Small intestine (tissue), 7 donors: ENCODE measurements around the gene SLC35E2B. TPM values are rescaled to one million over a fixed set of nuclear protein-coding genes. Genes with fewer than 3 reads are reported as not detected.
"Not testable (repeated sequence)": the region's sequence is repeated elsewhere in the genome, so short reads cannot be mapped to it uniquely, and the experiment has no call there.

ENCODE experiments used
- DNase-seq, 2 donors: peaks; one replicate each; pipeline versions ENCODE4 v3.0.0 to v3.0.0-alpha.2; 2013
- FAIRE-seq: peaks from 2 replicates; lab custom pipeline; 2012; peaks lifted over from hg19 to GRCh38; lab: Jason Lieb, UNC
- H3K27ac ChIP-seq, 3 donors: one replicate each; pipeline ENCODE4 v1.5.1; 2013; ENCODE audit warnings: low read length in 2 of 3, mild to moderate bottlenecking in 2 of 3, control low read depth in 1 of 3, inconsistent platforms in 1 of 3, low read depth in 1 of 3, moderate library complexity in 1 of 3
- H3K27me3 ChIP-seq, 3 donors: one replicate each; pipeline ENCODE4 v1.6.1; 2013; ENCODE audit warnings: low read length in 3 of 3, inconsistent platforms in 1 of 3; ENCODE audit not compliant: control insufficient read depth in 3 of 3, insufficient read depth in 3 of 3
- H3K36me3 ChIP-seq, 3 donors: one replicate each; pipeline ENCODE4 v1.6.1; 2013; ENCODE audit warnings: low read length in 3 of 3, inconsistent platforms in 1 of 3, low read depth in 1 of 3, mild to moderate bottlenecking in 1 of 3, moderate library complexity in 1 of 3; ENCODE audit not compliant: control insufficient read depth in 3 of 3, insufficient read depth in 2 of 3
- H3K4me1 ChIP-seq, 3 donors: one replicate each; pipeline ENCODE4 v1.6.1; 2013; ENCODE audit warnings: low read length in 2 of 3, inconsistent platforms in 1 of 3, low read depth in 1 of 3, mild to moderate bottlenecking in 1 of 3, moderate library complexity in 1 of 3; ENCODE audit not compliant: control insufficient read depth in 3 of 3, insufficient read depth in 2 of 3
- H3K4me3 ChIP-seq, 3 donors: one replicate each; pipeline ENCODE4 v1.5.1; 2013; ENCODE audit warnings: low read length in 3 of 3, control low read depth in 1 of 3, inconsistent platforms in 1 of 3, low read depth in 1 of 3, mild to moderate bottlenecking in 1 of 3, moderate library complexity in 1 of 3
- H3K9me3 ChIP-seq, 2 donors: one replicate each; pipeline ENCODE4 v1.6.1; 2013; ENCODE audit warnings: low read depth in 1 of 2, low read length in 1 of 2; ENCODE audit not compliant: control insufficient read depth in 2 of 2, insufficient read depth in 1 of 2
- WGBS, 3 donors: extraction: QIAGEN DNeasy Blood & Tissue Kit; methylation state at CpG; one replicate each; pipeline ENCODE4 v1.1.7; 2013; 5-methylcytosine and 5-hydroxymethylcytosine counted together
- polyA plus RNA-seq, 4 donors: library from polyadenylated mRNA; stranded (reverse) in 3 of 4; unstranded in 1 of 4; fragments of 200-250 nt in 3 of 4; fragments of 120-200 nt in 1 of 4; gene quantifications; one replicate each; pipeline versions ENCODE4 v1.2.1 to v1.2.3, GENCODE V29; 2013
- donor health status: healthy with polysubstance abuse.
- donor health status: control.
- donor health status: control.
- donor health status: Bipolar disorder and iron deficiency.
- donor health status: healthy.

SLC35E2B gene
- polyA plus RNA-seq, 4 donors, result 21.6 to 43.0 (median 34.0) TPM

DNA sequence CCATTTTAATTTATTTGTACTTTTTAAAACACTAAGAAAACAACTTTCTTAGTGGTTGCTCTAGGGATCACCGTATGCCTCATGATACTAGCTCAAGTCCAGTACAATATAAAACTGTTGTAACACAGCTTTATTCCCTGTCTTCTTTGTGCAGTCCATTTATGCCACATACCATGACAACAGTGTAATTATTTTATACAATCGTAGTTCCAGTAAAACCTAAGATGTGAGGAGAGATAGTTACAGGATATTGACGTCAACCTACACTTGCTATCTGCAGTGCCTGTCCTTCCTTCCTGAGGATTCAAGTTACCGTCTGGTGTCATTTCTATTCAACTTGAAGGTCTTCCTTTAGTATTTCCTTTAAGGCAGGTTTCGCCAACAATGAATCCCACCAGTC lies 46.3 kb downstream of the SLC35E2B start:
- not testable (repeated sequence) for H3K27me3 ChIP-seq, H3K27ac ChIP-seq, H3K4me1 ChIP-seq, DNase-seq, FAIRE-seq, H3K9me3 ChIP-seq, H3K4me3 ChIP-seq
- H3K36me3 ChIP-seq, result peaks cover 4 to 33% (median 6%) of the 10 kb centered on the region in 3 donors
- WGBS, 3 donors, result 87 to 89% (median 88%) methylated on average over 4 to 5 of the region's 5 CpGs

DNA sequence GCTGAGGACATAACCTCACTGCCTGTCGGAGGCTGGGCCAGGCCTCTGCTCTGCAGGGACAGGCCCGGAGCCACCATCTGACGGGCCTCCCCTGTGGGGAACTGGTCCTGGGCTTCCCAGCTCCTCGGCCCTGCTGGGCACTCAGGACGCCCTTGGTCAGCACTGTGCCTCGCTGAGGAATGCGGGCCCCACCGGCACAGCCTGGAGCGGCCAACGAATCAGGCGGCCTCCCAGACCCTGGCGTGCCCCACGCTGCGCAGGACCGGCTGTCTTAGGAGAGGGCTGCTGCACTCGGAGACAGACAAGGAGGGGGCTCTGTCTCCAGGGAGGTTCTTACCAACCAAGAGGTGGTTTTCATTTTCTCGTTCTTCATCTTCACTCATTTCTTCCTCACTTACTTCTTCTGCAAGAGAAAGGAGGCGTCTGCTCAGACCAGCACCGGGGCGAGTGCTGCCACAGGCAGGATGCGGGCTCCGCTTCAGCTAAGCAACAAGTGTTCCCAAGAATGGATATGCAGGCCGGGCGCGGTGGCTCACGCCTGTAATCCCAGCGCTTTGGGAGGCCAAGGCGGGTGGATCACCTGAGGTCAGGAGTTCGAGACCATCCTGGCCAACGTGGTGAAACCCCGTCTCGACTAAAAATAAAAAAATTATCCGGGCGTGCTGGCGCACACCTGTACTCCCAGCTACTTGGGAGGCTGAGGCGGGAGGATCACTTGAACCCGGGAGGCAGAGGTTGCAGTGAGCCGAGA lies 51.7 kb downstream of the SLC35E2B start:
- H3K27me3 ChIP-seq, H3K27ac ChIP-seq, FAIRE-seq, H3K4me3 ChIP-seq, H3K9me3 ChIP-seq, DNase-seq, H3K4me1 ChIP-seq: not testable (repeated sequence)
- H3K36me3 ChIP-seq, result peaks cover 2 to 30% (median 5%) of the 10 kb centered on the region in 3 donors
- WGBS, 3 donors, result 92 to 98% (median 96%) methylated on average over 17 to 35 of the region's 38 CpGs

DNA sequence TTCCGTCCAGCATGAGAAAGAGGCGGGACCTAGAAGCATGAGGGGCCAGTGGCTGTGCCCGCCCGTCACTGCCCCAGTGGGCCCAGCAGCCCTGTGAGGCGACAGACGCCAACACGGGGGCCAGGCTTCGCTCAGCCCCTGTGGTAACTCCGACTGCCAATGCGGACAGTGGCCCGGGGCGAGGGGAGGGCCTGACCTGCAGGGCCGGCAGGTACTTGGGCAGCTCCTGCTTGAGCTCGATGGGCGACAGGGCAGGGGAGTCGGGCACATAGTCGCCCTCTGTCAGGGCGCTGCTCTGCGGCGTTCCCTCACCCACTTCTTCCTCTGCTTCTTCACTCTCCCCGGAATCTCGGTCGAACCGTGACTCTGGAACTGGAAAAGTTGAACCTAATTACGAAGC lies 52.5 kb downstream of the SLC35E2B start:
- 83 to 100% (median 97%) methylated on average over 1 to 21 of the region's 25 CpGs for WGBS, 3 donors

GRCh38 chr1:1639368-1639767 lies 53.2 kb downstream of the SLC35E2B start:
- H3K9me3 ChIP-seq, H3K4me3 ChIP-seq, FAIRE-seq, H3K4me1 ChIP-seq, H3K27me3 ChIP-seq, H3K27ac ChIP-seq, DNase-seq: not testable (repeated sequence)
- WGBS, 3 donors, result 94 to 97% (median 95%) methylated on average over 11 to 16 of the region's 16 CpGs
- H3K36me3 ChIP-seq, result peaks cover 2 to 27% (median 5%) of the 10 kb centered on the region in 3 donors

More for the DNA sequence above, 52.5 kb downstream of the SLC35E2B start:
- not testable (repeated sequence) for DNase-seq, H3K9me3 ChIP-seq, H3K4me3 ChIP-seq, H3K4me1 ChIP-seq, FAIRE-seq, H3K27ac ChIP-seq, H3K27me3 ChIP-seq
- peaks cover 2 to 27% (median 5%) of the 10 kb centered on the region in 3 donors for H3K36me3 ChIP-seq

DNA sequence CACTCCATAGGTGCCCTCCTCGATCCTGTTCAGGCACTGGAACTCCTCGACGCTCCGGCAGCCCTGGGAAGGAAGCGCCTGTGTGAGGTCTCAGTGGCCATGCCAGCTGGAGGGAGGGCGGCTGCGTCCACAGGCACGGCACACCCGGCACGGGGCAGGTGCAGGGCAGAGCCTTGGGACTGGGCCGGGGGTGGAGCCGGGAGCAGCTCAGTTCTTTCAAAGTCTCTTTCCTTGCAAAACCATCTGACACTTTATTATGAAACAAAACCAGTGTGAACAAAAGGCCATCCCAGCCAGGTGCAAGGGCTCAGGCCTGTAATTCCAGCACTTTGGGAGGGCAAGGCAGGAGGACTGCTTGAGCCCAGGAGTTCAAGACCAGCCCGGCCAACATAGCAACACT lies 54.1 kb downstream of the SLC35E2B start:
- H3K9me3 ChIP-seq, H3K27me3 ChIP-seq, FAIRE-seq, H3K4me1 ChIP-seq, H3K4me3 ChIP-seq, H3K27ac ChIP-seq: not testable (repeated sequence)
- 78 to 93% (median 84%) methylated on average over 7 to 9 of the region's 13 CpGs for WGBS, 3 donors
- peaks cover 2 to 27% (median 5%) of the 10 kb centered on the region in 3 donors for H3K36me3 ChIP-seq
- peak in 1 of 2 donors; percentile 64 for DNase-seq

DNA sequence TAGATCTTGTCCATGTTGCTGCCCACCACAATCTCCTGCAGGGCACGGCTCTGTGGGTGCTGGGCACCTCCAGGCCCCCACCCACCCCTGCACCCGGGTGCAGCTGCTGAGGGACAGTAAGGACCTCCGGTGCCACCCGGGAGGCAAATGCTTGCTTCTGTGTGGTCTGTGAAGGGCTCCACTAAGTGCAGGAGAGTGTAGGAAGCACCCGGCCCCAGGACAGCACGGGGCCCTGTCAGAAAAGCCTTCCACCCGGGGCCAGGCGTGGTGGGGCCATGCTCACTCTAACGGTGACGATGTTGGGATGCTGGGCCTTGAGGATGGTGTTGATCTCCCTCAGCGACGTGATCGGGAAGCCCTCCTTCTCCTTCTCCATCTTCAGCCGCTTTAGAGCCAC lies 55.1 kb downstream of the SLC35E2B start:
- FAIRE-seq, DNase-seq, H3K4me3 ChIP-seq, H3K9me3 ChIP-seq, H3K4me1 ChIP-seq, H3K27me3 ChIP-seq, H3K27ac ChIP-seq: not testable (repeated sequence)
- peaks cover 2 to 27% (median 5%) of the 10 kb centered on the region in 3 donors for H3K36me3 ChIP-seq
- WGBS, 3 donors, result 90 to 92% (median 91%) methylated on average over 11 to 14 of the region's 14 CpGs

- not testable (repeated sequence) for FAIRE-seq, H3K27ac ChIP-seq, H3K9me3 ChIP-seq, DNase-seq, H3K27me3 ChIP-seq, H3K4me1 ChIP-seq, H3K4me3 ChIP-seq
- H3K36me3 ChIP-seq, result peaks cover 2 to 27% (median 5%) of the 10 kb centered on the region in 3 donors
- WGBS, 3 donors, result 89 to 94% (median 91%) methylated on average over 31 to 37 of the region's 37 CpGs
Observed at GRCh38 chr1:1636621-1637478, 55.7 kb downstream of the SLC35E2B start.

DNA sequence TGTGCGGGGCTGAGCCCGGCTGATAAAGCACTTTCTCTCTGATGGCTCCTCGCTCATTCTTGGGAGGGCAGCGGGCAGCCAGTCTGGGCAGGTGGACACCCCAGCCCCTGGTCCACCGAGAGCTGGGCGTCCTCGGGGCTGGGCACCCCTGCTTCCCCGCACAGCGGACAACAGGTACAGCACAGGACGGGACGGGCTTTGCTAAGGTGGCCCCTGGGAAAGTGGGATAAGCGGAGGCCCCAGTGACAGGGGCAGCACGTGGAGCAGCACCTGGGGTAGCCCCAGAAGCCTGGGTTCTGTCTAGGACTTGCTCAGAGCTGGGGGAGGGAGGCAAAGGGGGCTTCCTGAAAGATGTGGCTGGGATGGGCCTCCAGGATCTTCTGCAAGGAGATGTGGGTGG lies 58.0 kb downstream of the SLC35E2B start:
- H3K4me3 ChIP-seq, H3K27ac ChIP-seq, FAIRE-seq, DNase-seq, H3K4me1 ChIP-seq, H3K9me3 ChIP-seq: not testable (repeated sequence)
- Histone ChIP-seq H3K27me3 (peaks cover 2 to 20% (median 4%) of the 10 kb centered on the region in 3 donors), H3K36me3 (peaks cover 2 to 22% (median 5%) of the 10 kb centered on the region in 3 donors)
- WGBS, 3 donors, result 87 to 93% (median 90%) methylated on average over 9 of the region's 13 CpGs
